Activated naive CD4-positive, alpha-beta T cell treated with anti-CD3 and anti-CD28 coated beads for 36 hours (primary cell): Measurements from ENCODE around the gene TMEM69. TPM values are rescaled to one million over a fixed set of nuclear protein-coding genes. Genes with fewer than 3 reads are reported as not detected.
"Not testable (repeated sequence)": the region's sequence is repeated elsewhere in the genome, so short reads cannot be mapped to it uniquely, and the experiment has no call there.

ENCODE experiments used
- CTCF ChIA-PET: fragments of 350-600 bp; sonication (Branson Sonifier 250); formaldehyde crosslinking; loops from one replicate; lab custom pipeline; 2021; ENCODE audit warnings: antibody characterized with exemption; lab: Charles Lee
- DNase-seq: peaks from one replicate; pipeline ENCODE4 v3.0.0-alpha.2; 2020
- H3K27ac Mint-ChIP-seq: one replicate; pipeline ENCODE4 v1.8.0; 2021; ENCODE audit warnings: mild to moderate bottlenecking, mixed read lengths
- H3K27me3 Mint-ChIP-seq: one replicate; pipeline ENCODE4 v1.8.0; 2021; ENCODE audit warnings: low read depth, mixed read lengths
- H3K36me3 Mint-ChIP-seq: one replicate; pipeline ENCODE4 v1.8.0; 2021; ENCODE audit warnings: low read depth, mixed read lengths
- H3K4me1 Mint-ChIP-seq: one replicate; pipeline ENCODE4 v1.8.0; 2021; ENCODE audit warnings: low read depth, mixed read lengths
- H3K4me3 Mint-ChIP-seq: one replicate; pipeline ENCODE4 v1.8.0; 2021; ENCODE audit warnings: mild to moderate bottlenecking, moderate library complexity, mixed read lengths
- H3K9me3 Mint-ChIP-seq: one replicate; pipeline ENCODE4 v1.8.0; 2021; ENCODE audit warnings: mixed read lengths
- intact Hi-C: fragments of 100-400 bp; cut with micrococcal nuclease; formaldehyde crosslinking; loops from one replicate; pipeline ENCODE4 v1.15.1; 2023
- total RNA-seq, 2 experiments: library from RNA; stranded (reverse); gene quantifications; one replicate each; pipeline ENCODE4 v1.2.3, GENCODE V29; 2021

Gene TMEM69
- total RNA-seq, 2 experiments from 2014 or later = 28.9 to 29.3 TPM

GRCh38 chr1:45718289-45718688, 30.3 kb downstream of the TMEM69 start:
- Mint-ChIP-seq H3K27ac (no peak overlapping the region), H3K27me3 (no peaks in the 10 kb centered on the region), H3K4me3 (no peak overlapping the region), H3K4me1 (no peaks in the 10 kb centered on the region), H3K36me3 (no peaks in the 10 kb centered on the region), H3K9me3 (no peaks in the 10 kb centered on the region)
- DNase-seq = no peak
- CTCF ChIA-PET = interaction anchor here (0.6 to 1.1 kb wide), 3 partner anchors 10 to 688 kb away, joined by 5 read pairs; no protein-coding TSS in a partner anchor
- intact Hi-C loops = no loop called here

GRCh38 chr1:45721207-45721606, 33.2 kb downstream of the TMEM69 start:
- no peak overlapping the region for H3K4me3 Mint-ChIP-seq
- H3K27me3 Mint-ChIP-seq = no peaks in the 10 kb centered on the region
- intact Hi-C loops = no loop called here
- H3K9me3 Mint-ChIP-seq = no peaks in the 10 kb centered on the region
- DNase-seq = no peak
- H3K27ac Mint-ChIP-seq = no peak overlapping the region
- H3K4me1 Mint-ChIP-seq = no peaks in the 10 kb centered on the region
- H3K36me3 Mint-ChIP-seq = no peaks in the 10 kb centered on the region
- CTCF ChIA-PET = no interaction called here

- Mint-ChIP-seq H3K9me3 (no peaks in the 10 kb centered on the region), H3K4me3 (no peak overlapping the region), H3K36me3 (peaks cover 3% of the 10 kb centered on the region), H3K4me1 (no peaks in the 10 kb centered on the region), H3K27me3 (no peaks in the 10 kb centered on the region), H3K27ac (no peak overlapping the region)
- intact Hi-C loops = no loop called here
- CTCF ChIA-PET = no interaction called here
- no peak for DNase-seq
These were observed 34.8 kb downstream of the TMEM69 start for GRCh38 chr1:45722809-45723208.

GRCh38 chr1:45723248-45723930, 35.4 kb downstream of the TMEM69 start:
- no peaks in the 10 kb centered on the region for H3K4me1 Mint-ChIP-seq
- no peaks in the 10 kb centered on the region for H3K9me3 Mint-ChIP-seq
- intact Hi-C loops = no loop called here
- CTCF ChIA-PET = no interaction called here
- H3K36me3 Mint-ChIP-seq = peaks cover 4% of the 10 kb centered on the region
- no peak for DNase-seq
- H3K4me3 Mint-ChIP-seq = no peak overlapping the region
- no peaks in the 10 kb centered on the region for H3K27me3 Mint-ChIP-seq
- no peak overlapping the region for H3K27ac Mint-ChIP-seq

GRCh38 chr1:45726007-45726406, 38.0 kb downstream of the TMEM69 start:
- intact Hi-C loops, H3K27ac Mint-ChIP-seq, H3K9me3 Mint-ChIP-seq, H3K27me3 Mint-ChIP-seq, DNase-seq, H3K36me3 Mint-ChIP-seq, CTCF ChIA-PET, H3K4me3 Mint-ChIP-seq, H3K4me1 Mint-ChIP-seq: not testable (repeated sequence)

GRCh38 chr1:45730075-45730779, 42.2 kb downstream of the TMEM69 start:
- DNase-seq = no peak
- CTCF ChIA-PET = no interaction called here
- intact Hi-C loops = no loop called here
- no peaks in the 10 kb centered on the region for H3K9me3 Mint-ChIP-seq
- H3K36me3 Mint-ChIP-seq = peaks cover 6% of the 10 kb centered on the region
- H3K4me3 Mint-ChIP-seq = no peak overlapping the region
- H3K27me3 Mint-ChIP-seq = no peaks in the 10 kb centered on the region
- no peak overlapping the region for H3K27ac Mint-ChIP-seq
- peaks cover 2% of the 10 kb centered on the region for H3K4me1 Mint-ChIP-seq

GRCh38 chr1:45730780-45731319, 42.9 kb downstream of the TMEM69 start:
- CTCF ChIA-PET = interaction anchor here (1.7 kb wide), 1 partner anchor 137 kb away, joined by 3 read pairs; no protein-coding TSS in a partner anchor
- intact Hi-C loops = no loop called here
- H3K9me3 Mint-ChIP-seq = no peaks in the 10 kb centered on the region
- peaks cover 2% of the 10 kb centered on the region for H3K4me1 Mint-ChIP-seq
- H3K36me3 Mint-ChIP-seq = peaks cover 6% of the 10 kb centered on the region
- H3K4me3 Mint-ChIP-seq = no peak overlapping the region
- DNase-seq = no peak
- no peak overlapping the region for H3K27ac Mint-ChIP-seq
- no peaks in the 10 kb centered on the region for H3K27me3 Mint-ChIP-seq

GRCh38 chr1:45739137-45739536, 51.2 kb downstream of the TMEM69 start:
- CTCF ChIA-PET = no interaction called here
- intact Hi-C loops = no loop called here
- Mint-ChIP-seq H3K36me3 (peaks cover 20% of the 10 kb centered on the region), H3K4me1 (peaks cover 9% of the 10 kb centered on the region), H3K9me3 (no peaks in the 10 kb centered on the region), H3K27ac (no peak overlapping the region), H3K27me3 (no peaks in the 10 kb centered on the region), H3K4me3 (no peak overlapping the region)
- DNase-seq = no peak

- CTCF ChIA-PET = not testable (repeated sequence)
These were observed 51.7 kb downstream of the TMEM69 start for GRCh38 chr1:45739641-45740156.

More at GRCh38 chr1:45739641-45740156, 51.7 kb downstream of the TMEM69 start:
- H3K27ac Mint-ChIP-seq, H3K4me1 Mint-ChIP-seq, intact Hi-C loops, H3K27me3 Mint-ChIP-seq, DNase-seq, H3K9me3 Mint-ChIP-seq, H3K4me3 Mint-ChIP-seq: not testable (repeated sequence)
- peaks cover 21% of the 10 kb centered on the region for H3K36me3 Mint-ChIP-seq

Other genes starting within 250 kb of the TMEM69 start
- 1 to 10 TPM; 4.8 to 6.7 TPM for gene TESK2, start 197.0 kb upstream of the TMEM69 start, total RNA-seq
- 1 to 10 TPM; 4.2 to 5.1 TPM for gene CCDC163, start 188.1 kb upstream of the TMEM69 start, total RNA-seq
- 1 to 10 TPM; 5.9 TPM for gene MMACHC, start 187.9 kb upstream of the TMEM69 start, total RNA-seq
- gene PRDX1, start 166.3 kb upstream of the TMEM69 start, total RNA-seq = 100 to 1,000 TPM; 596 to 641 TPM
- 100 to 1,000 TPM; 207 to 217 TPM for gene AKR1A1, start 137.4 kb upstream of the TMEM69 start, total RNA-seq
- 100 to 1,000 TPM; 222 to 229 TPM for gene NASP, start 104.1 kb upstream of the TMEM69 start, total RNA-seq
- 1 to 10 TPM in 1 of 2 experiments, under 1 TPM in 1; 0.62 to 1.0 TPM for gene CCDC17, start 64.1 kb upstream of the TMEM69 start, total RNA-seq
- 100 to 1,000 TPM; 113 to 122 TPM for gene GPBP1L1, start 1.6 kb upstream of the TMEM69 start, total RNA-seq
- gene IPP, start 62.5 kb downstream of the TMEM69 start, total RNA-seq = 10 to 100 TPM; 19.1 to 20.2 TPM
- gene MAST2, start 115.4 kb downstream of the TMEM69 start, total RNA-seq = 10 to 100 TPM; 21.7 to 22.1 TPM